Stimulated activated CD4-positive, alpha-beta T cell treated with anti-CD3 and anti-CD28 coated beads, Interleukin-2, amount 100 ng/mL, for 24 hours (primary cell): Measurements from ENCODE around the gene TLK2.
"Not testable (repeated sequence)": the region's sequence is repeated elsewhere in the genome, so short reads cannot be mapped to it uniquely, and the experiment has no call there.

Experiments used
- DNase-seq, 2 donors: peaks; one replicate each; pipeline ENCODE4 v3.0.0-alpha.2; 2020

Gene TLK2

DNA sequence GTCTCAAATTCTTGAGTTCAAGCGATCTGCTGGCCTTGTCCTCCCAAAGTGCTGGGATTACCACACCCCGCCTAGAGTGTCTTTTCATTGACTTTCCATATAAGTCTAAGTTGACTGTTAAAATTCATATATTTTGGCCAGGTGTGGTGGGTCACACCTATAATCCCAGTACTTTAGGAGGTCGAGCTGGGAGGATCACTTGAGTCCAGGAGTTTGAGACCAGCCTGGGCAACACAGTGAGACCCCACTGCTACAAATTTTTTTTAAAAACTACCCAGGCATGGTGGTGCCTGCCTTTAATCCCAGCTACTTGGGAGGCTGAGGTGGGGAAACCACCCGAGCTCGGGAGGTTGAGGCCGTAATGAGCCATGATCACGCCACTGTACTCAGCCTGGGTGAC, 127.0 kb downstream of the TLK2 start:
- DNase-seq = no peak

DNA sequence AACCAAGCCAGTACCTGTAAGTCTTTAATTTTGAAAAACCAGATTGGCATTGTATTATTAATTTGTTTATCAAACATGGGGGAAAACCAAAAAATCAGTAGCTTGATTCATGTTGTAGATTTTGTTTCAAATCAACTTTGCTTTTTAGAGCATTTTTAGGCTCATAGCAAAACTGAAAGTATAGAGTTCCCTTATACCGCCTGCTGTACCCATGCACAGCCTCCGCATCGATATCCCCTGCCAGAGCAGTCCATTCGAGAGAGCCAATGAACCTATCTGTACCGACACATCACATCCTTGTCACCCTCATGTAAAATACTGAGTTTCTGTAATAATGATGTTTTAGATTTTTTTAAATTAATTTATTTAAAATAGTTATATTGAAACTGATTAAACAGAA, 132.7 kb downstream of the TLK2 start:
- no peak for DNase-seq

DNA sequence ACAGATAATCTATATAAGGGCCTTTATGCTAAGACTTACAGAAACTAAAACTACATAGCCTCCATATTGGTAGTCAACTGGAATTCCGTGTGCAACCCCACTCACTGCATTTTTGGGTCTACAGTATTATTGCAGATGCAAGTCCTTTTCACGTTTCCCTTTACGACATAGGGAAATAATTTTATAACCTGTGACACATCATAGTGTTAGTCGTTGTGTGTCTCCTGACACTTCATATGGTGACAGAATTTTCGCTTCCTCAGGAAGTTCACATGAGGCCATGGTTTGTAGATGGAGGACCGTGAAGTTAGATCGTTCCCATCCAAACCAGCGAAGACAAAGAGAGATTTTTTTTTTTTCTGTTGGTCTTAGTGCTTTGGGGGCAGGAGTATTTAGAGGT, 133.1 kb downstream of the TLK2 start:
- no peak for DNase-seq

DNA sequence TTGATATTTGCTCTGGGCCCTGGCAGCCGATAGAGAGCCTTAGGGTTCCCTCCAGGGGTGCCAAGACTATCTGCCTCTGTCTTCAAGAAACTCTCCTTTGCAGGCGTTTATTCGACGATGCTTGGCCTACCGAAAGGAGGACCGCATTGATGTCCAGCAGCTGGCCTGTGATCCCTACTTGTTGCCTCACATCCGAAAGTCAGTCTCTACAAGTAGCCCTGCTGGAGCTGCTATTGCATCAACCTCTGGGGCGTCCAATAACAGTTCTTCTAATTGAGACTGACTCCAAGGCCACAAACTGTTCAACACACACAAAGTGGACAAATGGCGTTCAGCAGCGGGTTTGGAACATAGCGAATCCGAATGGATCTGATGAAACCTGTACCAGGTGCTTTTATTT, 133.7 kb downstream of the TLK2 start:
- not testable (repeated sequence) for DNase-seq

DNA sequence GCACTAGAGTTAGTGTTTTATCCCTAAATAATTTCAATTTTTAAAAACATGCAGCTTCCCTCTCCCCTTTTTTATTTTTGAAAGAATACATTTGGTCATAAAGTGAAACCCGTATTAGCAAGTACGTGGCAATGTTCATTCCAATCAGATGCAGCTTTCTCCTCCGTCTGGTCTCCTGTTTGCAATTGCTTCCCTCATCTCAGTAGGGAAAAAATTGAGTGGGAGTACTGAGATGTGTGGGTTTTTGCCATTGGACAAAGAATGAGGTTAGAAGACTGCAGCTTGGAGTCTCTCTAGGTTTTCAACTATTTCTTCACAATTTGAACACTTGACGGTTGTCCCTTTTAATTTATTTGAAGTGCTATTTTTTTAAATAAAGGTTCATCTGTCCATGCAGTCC, 134.5 kb downstream of the TLK2 start:
- not testable (repeated sequence) for DNase-seq

DNA sequence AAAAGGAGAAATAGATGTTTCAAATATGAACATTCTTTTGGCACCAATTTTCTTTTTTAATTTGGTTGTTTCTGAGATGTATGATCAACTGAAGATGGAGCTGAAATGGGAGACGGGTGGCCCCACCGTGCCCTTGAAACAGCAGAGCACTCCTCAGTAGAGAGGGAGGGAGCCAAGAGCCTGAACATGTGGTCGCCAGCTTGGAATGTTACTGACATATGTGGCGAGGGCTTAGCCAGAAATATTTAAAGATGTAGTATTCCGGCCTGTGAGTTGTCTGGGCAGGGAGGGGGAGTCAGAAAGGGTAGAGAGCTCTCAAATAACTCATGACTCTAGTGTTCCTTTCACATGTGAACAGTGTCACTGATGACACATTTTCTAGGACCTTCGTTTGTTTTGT, 135.5 kb downstream of the TLK2 start:
- DNase-seq = no peak

DNA sequence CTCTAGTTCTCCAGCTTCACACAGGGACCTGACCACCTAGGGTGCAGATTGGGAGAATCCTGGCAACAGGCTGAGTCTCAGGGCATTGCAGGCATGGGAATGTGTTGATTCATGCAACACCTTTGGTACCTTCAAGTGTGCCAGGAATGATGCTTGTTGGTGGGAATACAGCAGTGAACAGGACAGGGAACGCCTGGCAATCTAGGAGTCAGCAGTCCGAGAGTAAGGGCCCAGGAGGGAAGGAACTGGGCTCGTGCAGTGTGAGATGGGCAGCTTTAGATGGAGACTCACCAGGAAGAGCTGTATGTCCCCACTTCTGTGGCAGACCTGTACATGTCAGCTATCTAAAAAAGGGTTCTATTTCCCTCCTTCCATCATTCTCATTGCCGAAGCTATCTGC, 136.9 kb downstream of the TLK2 start:
- no peak for DNase-seq

DNA sequence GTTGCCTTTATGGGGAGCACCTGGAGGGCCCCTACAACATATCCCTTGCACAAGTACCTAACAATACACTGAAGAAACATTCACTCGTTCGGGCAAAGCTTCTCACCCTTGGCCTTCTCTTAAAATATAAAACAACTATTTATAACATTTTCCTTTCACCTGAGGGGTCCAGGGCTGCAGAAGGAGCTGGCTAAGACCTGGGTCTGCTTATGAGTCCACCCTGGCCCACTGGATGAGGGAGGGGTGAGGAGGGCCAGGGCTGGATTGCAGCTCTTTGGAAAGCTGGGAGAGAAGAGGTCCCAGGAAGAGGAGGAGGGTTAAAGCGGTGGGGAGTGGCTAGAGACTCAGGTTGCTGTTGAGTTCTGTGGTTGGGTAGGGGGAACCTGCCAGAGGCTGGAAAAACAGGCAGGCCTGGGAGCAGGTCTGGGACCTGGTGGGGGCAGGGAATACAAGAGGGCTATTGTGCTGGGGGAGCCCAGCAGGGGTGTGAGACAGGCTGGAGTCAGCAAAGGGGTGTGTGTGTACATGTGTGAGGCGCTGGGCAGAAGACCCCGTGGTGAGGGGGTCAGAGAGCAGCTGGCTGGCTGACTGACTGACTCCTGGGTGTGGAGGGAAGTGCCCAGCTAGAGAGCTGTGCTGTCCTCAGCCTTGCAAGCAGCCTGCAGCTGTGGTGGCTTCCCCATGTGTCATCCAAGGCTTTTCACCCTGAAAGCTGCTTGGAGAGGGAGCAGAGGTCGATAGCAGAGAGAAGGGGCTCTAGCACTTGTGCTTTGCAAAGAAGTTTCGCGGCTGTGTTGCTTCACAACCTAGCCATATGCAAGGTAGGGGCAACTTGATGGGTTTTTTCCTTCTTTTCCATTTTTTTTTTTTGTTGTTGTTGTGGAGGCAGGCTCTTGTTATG, 138.6 kb downstream of the TLK2 start:
- DNase-seq = no peak

DNA sequence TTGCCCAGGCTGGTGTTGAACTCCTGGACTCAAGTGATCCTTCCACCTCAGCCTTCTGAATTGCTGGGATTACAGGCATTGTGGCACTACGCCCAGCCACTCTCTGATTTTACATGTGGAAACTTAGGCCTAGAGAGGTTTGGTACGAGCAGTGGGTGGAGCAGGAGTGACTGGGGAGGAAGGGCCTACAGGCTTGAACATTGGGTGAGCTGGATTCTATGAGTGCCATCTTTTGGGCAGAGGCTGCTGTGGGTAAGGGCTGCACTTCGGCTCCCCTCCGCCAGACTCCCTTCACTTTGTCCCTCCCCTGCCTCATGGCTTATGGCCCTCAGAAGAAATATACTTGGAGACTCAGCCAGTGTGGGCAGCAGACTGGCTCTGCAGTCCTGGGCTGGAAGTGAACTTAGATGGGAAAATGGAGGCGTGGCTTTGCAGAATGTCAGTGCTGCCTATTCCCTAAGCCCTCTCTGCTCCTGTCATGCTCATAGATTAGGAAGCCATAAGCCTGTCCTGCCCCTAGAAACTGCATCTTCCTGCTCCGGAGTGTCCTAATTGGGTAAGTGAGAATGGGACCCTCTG, 139.4 kb downstream of the TLK2 start:
- no peak for DNase-seq

DNA sequence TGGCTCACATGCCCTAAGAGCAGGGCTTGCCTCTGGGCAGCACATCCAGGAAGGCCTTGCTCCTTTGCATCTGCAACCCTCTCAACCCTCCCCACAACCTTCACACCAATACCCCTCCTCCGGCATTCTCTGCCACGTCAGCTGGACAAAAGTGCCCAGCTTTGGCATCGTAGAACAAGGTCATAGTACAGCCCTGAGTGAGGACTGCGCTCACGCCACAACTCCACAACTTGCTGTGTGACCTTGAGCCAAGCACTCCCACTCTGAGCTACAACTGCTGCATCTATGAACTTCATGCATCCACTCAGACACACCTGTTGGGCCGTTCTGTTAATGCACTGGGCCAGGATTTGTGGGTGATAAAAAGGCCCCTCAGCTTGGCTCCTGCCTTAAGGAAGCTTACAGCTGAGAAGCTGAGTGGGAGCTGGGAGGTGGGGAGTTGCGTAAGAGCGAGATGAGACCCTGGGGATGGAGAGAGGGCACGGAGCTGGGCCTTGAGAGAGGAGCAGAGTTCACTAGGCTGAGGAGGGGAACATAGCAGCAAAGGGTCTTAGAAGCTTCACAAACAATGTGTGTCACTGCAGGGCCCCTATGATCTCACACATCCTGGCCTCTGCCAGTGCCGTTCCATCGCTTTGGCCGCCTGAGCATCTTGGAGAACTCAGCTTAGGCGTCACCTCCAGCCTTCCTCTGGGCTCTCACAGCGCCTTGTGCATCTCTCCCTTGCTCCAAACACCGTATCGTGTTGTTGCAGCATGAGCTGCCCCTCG, 140.2 kb downstream of the TLK2 start:
- DNase-seq = no peak

DNA sequence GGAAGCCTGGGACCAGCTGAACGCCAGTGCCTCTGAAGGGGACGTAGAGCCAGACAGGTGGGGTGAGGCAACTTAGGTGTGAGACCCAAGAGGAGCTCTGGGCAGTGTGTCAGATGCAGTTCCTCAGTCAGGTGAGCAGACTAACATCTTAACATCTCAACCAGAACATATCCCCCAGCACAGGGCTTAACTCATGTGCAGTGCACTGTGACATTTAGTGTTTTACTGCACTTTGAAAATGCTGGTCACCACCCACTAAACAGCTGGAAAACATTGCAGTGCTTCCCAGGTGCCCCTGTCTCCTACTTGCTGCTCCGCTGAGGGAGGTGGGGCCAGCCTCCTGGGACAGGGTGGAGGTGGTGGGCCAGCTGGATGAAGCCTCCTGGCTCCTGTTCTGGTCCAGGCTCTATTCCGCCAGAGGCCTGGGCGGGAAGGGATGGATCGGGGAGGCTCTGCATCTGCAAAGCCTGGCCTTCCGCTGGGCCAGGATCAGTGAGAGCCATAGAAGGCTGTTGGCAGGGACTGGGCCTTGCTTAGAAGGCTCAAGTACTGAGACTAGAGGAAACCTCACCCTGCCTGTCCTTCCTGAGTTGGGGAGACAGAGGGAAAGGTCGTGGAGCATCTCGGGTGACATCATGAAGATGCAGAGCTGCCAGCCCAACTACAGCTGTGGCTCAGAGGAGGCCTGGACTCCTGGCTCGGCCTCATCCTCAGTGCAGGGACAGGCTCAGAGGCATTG, 141.0 kb downstream of the TLK2 start:
- DNase-seq = no peak

DNA sequence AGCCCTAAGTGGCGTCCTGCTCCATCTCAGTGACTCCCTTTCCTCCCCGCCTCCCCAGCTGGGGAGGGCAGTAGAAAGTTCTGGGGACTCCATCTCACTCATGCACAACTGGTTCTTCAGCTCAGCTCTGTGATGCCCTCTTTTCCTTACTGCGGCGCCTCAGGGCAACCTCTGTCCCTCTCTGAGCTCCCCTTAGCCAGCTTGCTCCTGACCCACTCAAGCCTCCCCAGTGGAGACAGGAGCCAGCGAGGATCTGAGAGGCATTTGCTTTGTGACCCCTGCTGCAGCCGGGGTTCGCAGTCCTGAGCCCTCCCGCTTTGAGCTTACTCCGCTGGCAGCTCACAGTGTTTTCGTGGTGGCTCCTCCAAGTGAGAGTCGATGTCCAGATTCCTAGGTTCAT, 142.6 kb downstream of the TLK2 start:
- DNase-seq = no peak

DNA sequence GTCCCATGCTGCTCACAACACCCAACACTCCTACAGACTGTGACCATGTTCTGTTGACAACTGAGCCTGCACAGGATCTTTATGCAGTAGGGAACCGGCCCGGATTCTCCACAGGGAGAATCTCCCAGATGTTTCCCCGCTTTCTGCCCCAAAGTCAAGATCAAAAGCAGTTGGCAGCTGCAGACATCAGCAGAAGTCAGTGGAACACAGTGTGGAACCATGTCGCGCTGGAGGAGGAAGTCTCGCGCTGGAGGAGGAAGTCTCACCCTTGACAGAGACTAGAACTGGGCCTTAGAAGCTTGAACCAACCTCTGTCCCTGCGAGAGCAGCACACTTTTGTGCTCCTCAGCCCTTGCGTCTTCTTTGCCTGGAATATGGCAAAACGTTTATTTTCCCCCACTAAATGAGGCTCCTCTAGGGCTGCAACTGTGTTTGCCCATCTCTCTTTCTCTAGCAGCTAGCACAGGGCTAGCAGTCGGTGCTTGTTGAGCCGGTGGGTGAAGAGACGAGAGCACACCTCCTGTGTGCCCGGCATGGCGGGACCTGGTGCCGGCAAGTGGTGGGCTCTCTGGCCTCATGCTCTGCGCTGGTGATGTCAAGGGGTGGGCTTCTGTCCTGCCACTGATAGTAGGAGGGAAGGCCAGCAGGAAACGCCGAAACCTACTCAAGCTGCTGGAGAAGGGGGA, 146.7 kb downstream of the TLK2 start:
- no peak for DNase-seq

DNA sequence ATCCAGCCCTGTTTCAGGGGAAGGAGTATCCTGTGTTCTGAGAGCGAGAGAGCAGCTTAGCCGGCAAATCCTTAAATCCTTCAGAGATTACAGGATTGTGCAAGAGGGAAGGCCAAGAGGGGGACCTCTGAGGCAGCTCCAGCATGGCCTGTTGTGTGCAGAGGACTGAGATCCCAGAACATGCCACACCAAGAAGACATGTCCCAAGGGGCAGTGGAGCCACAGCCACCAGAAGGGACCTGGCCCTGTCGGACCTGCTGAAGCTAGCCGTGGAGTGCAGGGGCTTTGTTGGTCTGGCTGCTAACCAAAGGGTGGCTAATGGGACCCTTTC, 147.2 kb downstream of the TLK2 start:
- no peak for DNase-seq

DNA sequence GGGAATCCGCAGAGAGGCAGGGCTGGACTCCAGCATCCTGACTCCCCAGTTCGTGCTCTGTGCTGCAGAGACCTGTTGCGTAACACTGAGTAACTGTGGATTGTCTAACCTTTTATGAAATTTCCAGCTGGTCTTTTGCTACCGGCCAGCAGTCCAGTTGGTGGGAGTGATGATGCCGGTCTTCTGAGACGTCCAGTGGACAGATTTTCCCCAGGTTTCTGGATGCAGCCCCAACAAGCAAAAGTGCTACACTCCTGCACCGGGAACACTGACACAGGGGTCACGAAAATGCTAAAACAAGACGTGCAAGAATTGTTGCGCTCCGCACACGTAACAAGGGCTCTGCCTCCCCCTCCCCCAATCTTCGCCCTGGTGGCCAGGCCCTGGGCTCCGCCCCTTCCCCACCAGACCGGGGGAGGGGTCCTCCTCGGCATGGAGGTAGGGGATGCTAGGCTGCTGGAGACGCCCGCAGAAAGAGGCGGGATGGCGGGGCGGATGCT, 148.1 kb downstream of the TLK2 start:
- DNase-seq = peak in 1 of 2 donors; percentile 25

DNA sequence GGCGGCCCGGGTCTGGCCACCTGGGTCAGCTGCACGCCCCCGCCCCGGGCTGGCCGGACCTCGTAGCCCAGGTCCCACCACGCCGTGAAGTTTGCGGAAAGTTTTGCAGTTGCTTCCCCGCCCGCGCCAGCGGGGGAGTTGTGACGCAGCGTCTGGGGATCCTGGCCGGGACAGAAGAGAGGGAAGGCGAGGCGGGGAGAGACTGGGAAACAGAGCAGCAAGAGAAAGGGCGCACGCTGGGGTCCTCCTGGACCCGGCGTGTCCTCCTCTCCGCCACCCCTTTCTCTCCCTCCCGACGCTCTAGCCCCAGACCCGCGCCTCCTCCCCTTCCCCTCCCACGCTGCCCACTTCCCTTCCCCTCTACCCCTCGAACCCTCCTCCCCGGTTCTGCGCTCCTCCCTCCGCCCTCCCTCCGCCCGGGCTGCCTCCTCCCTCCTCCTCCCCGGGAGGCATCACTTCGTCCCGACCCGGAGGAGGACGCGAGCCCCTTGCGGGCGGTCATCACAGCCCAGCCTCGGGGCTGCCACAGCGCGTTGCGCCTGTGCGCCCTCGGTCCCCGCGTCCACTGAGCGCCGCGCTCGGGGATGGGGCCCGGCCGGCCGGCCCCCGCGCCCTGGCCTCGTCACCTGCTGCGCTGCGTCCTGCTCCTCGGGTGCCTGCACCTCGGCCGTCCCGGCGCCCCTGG, 148.7 kb downstream of the TLK2 start, which contains the start of gene MRC2:
TSS of gene MRC2 (plus strand) at position 452 of the 685 bp plus-strand sequence. CDS start at position 585, 133 bp downstream.
- peak; percentile 52 to 71 for DNase-seq

DNA sequence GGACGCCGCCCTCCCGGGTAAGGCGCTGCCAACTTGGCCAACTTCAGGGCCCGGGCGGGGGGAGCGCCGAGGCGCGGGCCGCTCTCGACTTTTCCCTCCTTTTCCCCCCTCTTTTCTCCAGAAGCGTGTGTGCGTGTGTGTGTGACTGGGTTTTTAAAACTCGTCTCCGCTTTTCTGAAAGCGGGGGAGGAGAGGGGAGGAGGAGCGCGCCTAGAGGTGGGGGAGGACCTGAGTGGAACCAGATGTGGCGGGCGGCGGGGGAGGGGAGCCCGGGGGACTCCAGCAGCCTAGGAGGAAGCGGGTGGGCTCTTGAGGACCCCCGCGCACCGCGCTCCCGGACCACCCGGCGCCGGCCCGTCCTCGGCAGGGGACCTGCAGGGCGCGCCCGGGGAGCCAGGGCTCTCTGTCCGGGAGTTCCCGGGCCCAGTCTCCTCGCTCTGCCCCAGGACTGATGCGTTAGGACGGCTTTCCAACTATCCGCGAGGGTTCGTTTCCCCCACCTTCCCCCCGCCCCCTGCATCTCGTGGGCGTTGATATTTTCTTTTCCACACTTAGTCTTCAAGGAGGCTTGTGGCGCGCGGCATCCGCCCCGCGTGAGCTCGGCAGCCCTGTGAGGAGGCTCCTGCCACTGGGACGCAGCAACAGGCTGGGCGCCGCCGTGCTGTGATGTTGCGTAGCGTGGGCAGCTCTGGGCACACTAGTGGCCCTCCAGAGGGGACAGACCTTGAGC, 149.4 kb downstream of the TLK2 start:
- DNase-seq = peak; percentile 51 to 64

DNA sequence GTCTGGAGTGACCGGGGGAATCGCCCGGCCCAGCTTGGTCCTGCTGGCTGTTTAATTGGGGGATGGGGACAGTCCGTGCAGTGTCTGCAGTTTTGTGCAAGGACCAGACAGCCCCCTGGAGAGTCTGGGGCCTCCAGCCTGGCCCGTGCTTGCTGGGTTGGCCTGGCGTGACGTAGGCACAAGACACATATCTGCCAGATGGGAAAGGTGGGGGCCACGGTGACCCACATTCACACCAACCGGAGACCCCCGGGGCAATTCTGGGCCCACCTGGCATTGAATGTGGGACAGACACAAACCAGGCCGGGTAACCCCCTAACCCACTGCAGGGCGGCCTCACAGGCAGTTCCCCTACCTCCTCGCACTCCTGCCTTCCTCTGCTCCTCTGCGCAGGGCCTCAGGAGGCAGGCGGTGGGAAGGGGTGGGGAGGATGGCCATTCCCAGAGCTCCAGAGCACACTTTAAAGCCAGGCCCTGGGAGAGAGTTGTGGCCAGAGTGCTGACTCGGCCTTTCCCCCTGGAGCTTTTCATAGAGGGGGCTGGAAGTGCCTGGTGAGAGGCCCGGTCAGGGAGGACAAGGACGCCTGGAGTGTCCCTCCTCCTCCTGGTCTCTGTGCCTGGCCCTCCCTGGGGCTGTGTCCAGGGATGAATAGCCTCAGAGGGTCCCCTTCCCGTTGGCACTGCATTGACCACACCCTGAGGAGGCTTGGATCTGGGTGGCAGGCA, 150.4 kb downstream of the TLK2 start:
- DNase-seq = no peak

DNA sequence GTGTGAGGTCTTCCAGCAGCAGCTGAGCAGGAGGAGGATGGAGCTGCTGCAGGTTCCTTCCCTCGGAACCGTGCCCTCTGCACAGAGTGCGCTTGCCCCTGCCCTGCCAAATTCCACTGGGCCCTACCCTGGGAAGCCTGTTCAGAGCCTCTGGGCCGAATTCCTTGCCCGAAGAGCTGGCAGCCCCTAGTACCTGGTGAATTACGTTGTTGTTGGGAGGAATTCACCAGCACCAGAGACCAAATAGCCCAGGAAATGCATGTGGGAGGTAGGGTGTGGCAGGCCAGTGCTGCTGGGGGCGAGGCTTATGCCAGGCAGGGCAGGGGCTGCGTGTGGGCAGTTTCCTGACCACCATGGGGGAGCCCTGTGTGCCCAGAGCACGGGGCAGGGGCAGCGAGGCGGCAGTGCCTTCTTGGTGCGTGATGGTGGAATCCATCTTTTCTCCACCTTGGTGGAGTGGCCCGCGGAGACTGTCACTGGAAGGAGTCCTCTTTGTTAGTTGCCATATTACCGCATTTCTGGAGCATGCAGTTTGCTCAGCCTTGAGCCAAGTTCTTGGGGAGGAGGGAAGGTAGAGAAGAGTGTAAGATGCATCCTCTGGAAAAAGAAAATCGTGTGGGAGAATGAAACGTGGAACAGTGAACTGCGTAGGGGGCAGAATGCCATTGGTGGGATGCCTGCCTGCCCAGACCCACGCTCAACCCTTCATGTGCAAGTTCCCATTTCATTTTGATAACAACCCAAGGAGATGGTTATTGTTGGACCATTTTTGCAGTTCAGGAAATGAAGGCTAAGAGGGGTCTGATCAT, 151.1 kb downstream of the TLK2 start:
- no peak for DNase-seq
